Measurements from ENCODE around the gene TRPC4AP.
A peak's percentile ranks its signal among the peaks of the same experiment; 100 is the strongest.

TRPC4AP gene

DNA sequence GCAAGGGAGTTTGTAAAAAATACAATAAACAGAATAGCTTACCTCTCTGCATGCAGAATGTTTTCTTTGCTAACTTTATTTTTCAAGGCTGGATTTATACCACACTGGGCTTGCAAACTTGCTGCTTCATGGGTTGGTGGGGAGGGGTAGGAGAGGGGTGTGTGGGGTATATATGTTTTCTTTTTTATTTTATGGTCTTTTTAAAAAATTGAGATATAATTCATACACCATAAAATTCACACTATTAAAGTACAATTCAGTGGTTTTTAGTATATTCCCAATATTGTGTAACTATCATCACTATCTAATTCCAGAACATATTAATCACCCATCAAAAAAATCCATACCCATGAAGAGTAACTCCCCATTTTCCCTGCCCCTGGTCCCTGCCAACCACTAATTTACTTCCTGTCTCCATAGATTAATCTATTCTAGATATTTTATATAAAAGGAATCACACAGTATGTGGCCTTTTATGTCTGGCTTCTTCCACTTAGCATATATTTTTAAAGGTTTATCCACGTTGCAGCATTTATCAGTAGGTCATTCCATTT, 14.3 kb upstream of the TRPC4AP start:
- no peak for DNase-seq (ENCODE audit: low read depth)
- no peak overlapping the region for H3K4me3 ChIP-seq (ENCODE audit: control insufficient read depth, low read depth, low read length)
- TF ChIP-seq, protein P1, sequence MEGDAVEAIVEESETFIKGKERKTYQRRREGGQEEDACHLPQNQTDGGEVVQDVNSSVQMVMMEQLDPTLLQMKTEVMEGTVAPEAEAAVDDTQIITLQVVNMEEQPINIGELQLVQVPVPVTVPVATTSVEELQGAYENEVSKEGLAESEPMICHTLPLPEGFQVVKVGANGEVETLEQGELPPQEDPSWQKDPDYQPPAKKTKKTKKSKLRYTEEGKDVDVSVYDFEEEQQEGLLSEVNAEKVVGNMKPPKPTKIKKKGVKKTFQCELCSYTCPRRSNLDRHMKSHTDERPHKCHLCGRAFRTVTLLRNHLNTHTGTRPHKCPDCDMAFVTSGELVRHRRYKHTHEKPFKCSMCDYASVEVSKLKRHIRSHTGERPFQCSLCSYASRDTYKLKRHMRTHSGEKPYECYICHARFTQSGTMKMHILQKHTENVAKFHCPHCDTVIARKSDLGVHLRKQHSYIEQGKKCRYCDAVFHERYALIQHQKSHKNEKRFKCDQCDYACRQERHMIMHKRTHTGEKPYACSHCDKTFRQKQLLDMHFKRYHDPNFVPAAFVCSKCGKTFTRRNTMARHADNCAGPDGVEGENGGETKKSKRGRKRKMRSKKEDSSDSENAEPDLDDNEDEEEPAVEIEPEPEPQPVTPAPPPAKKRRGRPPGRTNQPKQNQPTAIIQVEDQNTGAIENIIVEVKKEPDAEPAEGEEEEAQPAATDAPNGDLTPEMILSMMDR (IDR thresholded peaks at IDR 0.05; ENCODE audit: control insufficient read depth, insufficient read depth, low read depth, low read length, missing control alignments) = no peak

DNA sequence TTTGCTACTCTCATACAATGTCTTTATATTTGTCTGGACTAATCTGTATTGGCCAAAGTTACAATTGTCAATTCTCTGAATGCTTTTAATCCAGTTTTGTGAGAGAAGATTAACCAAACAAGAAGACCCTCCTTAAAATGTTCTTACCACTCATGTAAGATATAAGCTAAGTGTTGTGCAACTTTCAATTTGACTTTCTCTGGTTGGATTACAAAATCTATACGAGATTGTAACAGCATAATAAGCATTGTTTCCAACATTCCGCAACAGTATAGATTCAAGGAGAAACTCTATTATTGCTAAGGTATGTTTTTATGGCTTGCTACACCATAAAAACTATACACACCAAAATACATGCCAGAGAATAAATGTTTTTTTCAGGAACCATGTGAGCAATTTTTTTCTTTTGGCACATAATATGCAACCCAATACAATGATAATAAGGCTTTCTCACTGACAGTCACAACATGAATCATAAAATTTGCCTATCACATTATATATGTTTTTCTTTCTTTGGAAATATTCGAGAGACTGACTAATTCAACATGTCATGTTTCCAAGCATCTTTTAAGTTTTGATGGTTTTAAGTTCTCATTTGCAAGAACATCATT, 12.2 kb upstream of the TRPC4AP start:
- DNase-seq (ENCODE audit: low read depth) = no peak
- TF ChIP-seq, protein P1 (IDR thresholded peaks at IDR 0.05; ENCODE audit: control insufficient read depth, insufficient read depth, low read depth, low read length, missing control alignments) = no peak
- H3K4me3 ChIP-seq (ENCODE audit: control insufficient read depth, low read depth, low read length) = no peak overlapping the region

DNA sequence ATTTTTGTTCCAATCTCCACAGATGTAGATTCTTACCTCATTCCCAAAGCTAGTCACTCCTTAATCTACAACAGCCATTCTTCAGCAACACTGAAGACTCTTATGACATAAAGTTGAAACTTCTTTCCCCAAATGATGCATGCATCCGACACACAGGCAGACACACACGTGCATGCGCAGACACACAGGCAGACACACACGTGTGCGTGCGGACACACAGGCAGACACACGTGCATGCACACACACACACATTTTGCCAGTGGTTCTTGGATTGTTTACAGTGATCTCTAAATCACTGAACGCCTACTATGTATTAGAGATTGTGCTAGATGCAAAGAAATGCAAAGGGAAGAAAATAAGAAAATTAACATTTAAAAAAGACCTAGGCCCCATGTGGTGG, 9.0 kb upstream of the TRPC4AP start:
- DNase-seq (ENCODE audit: low read depth) = no peak
- TF ChIP-seq, protein P1 (IDR thresholded peaks at IDR 0.05; ENCODE audit: control insufficient read depth, insufficient read depth, low read depth, low read length, missing control alignments) = no peak
- H3K4me3 ChIP-seq (ENCODE audit: control insufficient read depth, low read depth, low read length) = no peak overlapping the region

GRCh38 chr20:35093267-35093884, 769 bp upstream of the TRPC4AP start:
- DNase-seq (ENCODE audit: low read depth) = peak; percentile 80
- H3K4me3 ChIP-seq (ENCODE audit: control insufficient read depth, low read depth, low read length) = peak overlapping the region; percentile 65; the same call in 1 of the 2 replicates
- TF ChIP-seq, protein P1 (IDR thresholded peaks at IDR 0.05; ENCODE audit: control insufficient read depth, insufficient read depth, low read depth, low read length, missing control alignments) = no peak

DNA sequence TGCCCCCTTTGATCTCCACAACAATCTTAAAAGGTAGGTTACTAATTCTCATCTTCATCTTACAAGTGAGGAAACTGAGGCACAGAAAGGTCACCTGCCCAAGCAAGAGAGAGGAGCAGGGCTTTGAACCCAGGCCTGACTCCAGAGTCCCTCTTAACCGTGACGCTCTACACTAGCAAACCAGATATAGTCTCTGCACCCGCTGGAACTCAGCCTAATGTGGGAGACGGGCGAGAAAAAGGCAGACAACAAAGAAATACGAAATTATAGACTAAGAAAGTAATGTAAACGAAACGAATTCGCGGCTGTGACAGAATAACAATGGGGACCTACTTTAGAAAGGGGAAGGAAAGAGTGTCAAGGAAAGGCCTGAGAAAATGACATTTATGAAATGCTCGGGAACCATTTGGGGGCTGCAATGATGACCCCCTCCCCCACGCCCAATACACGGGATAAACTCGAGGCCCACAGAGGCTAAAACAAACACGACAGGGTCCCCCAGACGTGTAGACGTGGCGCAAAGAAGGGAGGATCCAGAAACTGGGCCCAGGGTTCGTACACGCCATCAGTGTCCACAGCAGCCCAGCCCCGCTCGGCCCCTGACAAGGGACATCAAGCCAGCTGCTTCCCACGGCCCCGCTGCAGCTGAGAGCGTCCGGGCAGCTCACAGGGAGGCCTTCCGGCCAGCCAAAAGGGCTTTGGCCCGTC, 637 bp downstream of the TRPC4AP start:
- no peak for DNase-seq (ENCODE audit: low read depth)
- TF ChIP-seq, protein P1 (IDR thresholded peaks at IDR 0.05; ENCODE audit: control insufficient read depth, insufficient read depth, low read depth, low read length, missing control alignments) = no peak

GRCh38 chr20:35088231-35089145, 4.1 kb downstream of the TRPC4AP start:
- no peak overlapping the region for H3K4me3 ChIP-seq (ENCODE audit: control insufficient read depth, low read depth, low read length)
- DNase-seq (ENCODE audit: low read depth) = no peak
- TF ChIP-seq, protein P1 (IDR thresholded peaks at IDR 0.05; ENCODE audit: control insufficient read depth, insufficient read depth, low read depth, low read length, missing control alignments) = no peak

More for the DNA sequence above, 637 bp downstream of the TRPC4AP start:
- peak overlapping the region; percentile 65 for H3K4me3 ChIP-seq (ENCODE audit: control insufficient read depth, low read depth, low read length)
